Lower leg skin (tissue), 3 donors: ENCODE measurements around the gene CHD2.

Experiments
- POLR2A ChIP-seq, 2 donors: fragments of 450-650 bp; IDR thresholded peaks; one replicate each; pipeline ENCODE4 v1.6.1; 2016 to 2017; ENCODE audit warnings: antibody characterized with exemption in 2 of 2, mild to moderate bottlenecking in 1 of 2, moderate library complexity in 1 of 2
- TF ChIP-seq, protein P1 (sequence below), 3 donors: fragments of 450-650 bp; IDR thresholded peaks; one replicate each; pipeline ENCODE4 v1.5.1; 2016; ENCODE audit warnings: antibody characterized with exemption in 3 of 3, mild to moderate bottlenecking in 3 of 3, moderate library complexity in 2 of 3

DNA sequence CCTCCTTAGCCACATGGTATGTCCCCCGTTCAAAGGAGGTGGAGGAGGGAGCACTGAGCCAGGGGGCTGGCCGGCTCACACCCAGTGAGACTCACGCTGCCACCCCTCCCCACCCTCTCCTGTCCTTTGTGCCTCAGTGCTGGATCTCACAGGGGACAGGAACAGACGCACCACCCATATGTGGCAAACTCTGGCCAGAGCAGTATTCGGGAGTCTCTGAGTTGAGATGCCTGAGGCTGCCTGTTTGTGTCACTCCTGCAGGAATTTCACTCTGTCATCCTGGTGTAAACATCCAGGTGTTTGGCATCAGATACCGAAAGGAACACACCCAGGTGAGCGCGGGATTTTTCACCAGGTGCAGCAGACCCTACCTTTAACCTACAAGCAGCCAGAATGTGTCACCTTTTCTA, 163.1 kb downstream of the CHD2 start:
- TF ChIP-seq POLR2A (IDR thresholded peaks at IDR 0.05), result no peak
- TF ChIP-seq, protein P1, sequence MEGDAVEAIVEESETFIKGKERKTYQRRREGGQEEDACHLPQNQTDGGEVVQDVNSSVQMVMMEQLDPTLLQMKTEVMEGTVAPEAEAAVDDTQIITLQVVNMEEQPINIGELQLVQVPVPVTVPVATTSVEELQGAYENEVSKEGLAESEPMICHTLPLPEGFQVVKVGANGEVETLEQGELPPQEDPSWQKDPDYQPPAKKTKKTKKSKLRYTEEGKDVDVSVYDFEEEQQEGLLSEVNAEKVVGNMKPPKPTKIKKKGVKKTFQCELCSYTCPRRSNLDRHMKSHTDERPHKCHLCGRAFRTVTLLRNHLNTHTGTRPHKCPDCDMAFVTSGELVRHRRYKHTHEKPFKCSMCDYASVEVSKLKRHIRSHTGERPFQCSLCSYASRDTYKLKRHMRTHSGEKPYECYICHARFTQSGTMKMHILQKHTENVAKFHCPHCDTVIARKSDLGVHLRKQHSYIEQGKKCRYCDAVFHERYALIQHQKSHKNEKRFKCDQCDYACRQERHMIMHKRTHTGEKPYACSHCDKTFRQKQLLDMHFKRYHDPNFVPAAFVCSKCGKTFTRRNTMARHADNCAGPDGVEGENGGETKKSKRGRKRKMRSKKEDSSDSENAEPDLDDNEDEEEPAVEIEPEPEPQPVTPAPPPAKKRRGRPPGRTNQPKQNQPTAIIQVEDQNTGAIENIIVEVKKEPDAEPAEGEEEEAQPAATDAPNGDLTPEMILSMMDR (IDR thresholded peaks at IDR 0.05), result no peak
